Stimulated activated CD4-positive, alpha-beta T cell treated with anti-CD3 and anti-CD28 coated beads, Interleukin-12 subunit alpha, Interleukin-12 subunit beta, amount 100 ng/mL, for 48 hours (primary cell): ENCODE data around the gene PSMB7.
"Not testable (repeated sequence)": the region's sequence is repeated elsewhere in the genome, so short reads cannot be mapped to it uniquely, and the experiment has no call there.

Experiments
- DNase-seq, 3 donors: peaks; one replicate each; pipeline ENCODE4 v3.0.0-alpha.2; 2020; ENCODE audit warnings: low read depth in 2 of 3, low spot score in 1 of 3

Gene PSMB7

DNA sequence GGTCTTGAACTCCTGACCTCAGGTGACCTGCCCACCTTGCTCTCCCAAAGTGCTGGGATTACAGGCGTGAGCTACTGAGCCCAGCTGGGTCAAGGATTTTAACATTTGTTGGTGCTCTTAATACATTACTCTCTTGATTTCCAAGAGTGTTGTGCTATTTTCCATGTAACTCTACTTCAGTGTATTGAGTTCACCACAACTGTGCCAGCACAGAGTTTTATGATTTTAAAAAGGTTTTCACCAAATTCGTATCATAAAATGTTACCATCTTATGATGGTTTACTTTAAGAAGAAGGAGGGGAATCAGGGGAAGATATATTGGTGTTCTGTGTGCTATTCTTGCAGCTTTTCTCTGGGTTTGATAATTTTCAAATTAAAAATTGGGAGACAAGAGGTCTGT, 28.4 kb upstream of the PSMB7 start:
- no peak for DNase-seq

GRCh38 chr9:124442826-124443225, 27.6 kb upstream of the PSMB7 start:
- no peak for DNase-seq

DNA sequence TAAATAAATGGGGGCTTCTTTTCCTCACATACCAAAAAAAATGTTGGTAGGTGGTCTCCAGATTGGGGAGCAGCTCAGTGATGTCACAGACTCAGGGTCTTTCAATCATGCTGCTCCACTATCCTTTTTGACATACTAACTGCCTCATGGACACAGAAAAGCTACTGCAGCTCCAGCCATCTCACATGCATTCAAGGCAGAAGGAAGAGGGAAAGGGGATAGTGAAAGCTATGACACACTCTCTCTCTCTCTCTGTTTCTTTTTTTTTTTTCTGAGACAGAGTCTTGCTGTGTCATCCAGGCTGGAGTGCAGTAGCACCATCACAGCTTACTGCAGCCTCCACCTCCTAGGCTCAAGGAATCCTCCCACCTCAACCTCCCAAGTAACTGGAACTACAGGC, 27.1 kb upstream of the PSMB7 start:
- no peak for DNase-seq

GRCh38 chr9:124441291-124441690, 26.0 kb upstream of the PSMB7 start:
- DNase-seq: no peak

GRCh38 chr9:124440786-124441185, 25.5 kb upstream of the PSMB7 start:
- DNase-seq: no peak

DNA sequence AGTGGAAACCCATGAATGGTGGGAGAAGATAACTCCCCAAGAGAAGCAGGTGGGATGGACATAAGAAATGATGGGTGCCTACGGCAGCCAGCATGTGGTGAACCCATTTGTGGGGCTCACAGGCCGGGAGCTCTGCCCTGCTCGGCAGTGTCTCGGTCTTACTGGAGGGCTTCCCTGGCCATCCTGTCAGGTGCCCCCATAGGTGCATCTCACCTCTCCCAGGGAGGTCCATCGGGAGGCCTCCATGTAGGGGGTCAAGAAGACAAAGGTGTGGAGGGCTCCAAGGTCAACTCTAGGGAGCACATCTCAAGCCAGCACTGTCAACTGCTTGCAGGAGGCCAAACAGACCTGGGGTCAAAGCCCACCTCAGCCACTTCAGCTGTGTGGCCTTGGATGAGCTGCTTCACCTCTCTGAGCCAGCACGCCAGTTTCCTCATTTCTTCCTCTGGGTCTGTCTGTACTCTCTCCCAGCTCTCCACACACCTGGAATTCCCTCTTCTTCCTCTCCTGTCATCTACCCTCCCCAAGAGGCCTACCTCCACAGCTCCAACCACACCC, 24.5 kb upstream of the PSMB7 start:
- DNase-seq: no peak

- DNase-seq: no peak
Measured at GRCh38 chr9:124439086-124439485, 23.8 kb upstream of the PSMB7 start.

DNA sequence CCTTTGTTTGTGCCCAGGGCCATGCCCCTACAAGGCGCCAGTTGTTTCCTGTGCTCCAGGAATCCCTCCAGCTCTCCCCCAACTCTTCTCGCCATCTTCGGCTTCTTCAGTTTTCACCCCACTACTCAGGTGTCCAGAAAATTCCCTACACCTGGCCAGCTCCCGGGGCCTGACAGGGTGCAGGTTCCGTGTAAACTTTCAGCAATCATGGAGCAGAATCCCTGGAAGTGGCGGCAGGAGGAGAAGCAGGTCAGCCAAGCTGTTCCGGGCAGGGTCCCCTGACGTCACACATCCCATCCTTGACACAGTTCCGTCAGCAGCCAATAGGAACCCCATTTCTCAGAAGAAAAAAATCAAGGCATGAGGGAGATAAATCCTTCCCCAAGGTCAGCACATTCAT, 22.8 kb upstream of the PSMB7 start:
- DNase-seq: no peak

GRCh38 chr9:124437086-124437485, 21.8 kb upstream of the PSMB7 start:
- no peak for DNase-seq

- no peak for DNase-seq
Measured at GRCh38 chr9:124436320-124436719, 21.1 kb upstream of the PSMB7 start.

- no peak for DNase-seq
Measured at GRCh38 chr9:124429530-124429867, 14.3 kb upstream of the PSMB7 start.

DNA sequence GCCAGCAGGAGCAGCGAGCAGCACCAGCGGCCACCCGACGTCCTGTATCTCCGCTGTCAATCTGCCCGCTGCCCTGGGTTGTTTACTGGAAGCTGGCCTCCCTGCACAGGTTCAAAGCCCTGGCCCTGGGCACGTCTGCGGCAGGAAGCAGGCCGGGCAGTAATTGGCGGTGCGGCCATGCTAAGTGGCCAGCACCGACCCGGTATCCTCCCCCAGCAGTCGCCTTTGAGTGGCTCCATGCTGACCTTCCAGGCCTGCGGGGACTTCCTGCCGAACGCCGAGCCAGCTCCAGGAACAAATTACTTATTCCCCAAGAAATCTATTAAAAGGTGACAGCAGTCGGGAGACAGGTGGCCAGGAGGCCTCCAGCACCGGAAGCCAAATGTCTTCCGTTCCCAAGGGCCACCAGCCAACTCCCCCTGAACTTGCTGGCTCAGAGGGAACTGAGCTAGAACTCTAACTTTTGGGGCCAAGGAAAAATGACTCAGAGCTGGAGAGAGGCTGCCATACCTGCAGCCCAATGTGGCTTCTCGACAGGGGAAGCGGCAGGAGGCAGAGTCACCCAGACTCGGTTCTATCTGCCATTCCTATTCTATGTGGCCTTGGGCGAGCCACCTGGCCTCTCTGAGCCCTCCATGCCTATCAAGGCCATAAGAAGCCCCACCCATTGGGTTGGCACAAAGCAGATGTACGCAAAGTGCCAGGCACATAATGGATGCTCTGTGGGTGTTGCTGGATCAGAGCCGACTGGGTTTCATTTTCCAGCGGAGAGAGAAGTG, 13.7 kb upstream of the PSMB7 start:
- no peak for DNase-seq

DNA sequence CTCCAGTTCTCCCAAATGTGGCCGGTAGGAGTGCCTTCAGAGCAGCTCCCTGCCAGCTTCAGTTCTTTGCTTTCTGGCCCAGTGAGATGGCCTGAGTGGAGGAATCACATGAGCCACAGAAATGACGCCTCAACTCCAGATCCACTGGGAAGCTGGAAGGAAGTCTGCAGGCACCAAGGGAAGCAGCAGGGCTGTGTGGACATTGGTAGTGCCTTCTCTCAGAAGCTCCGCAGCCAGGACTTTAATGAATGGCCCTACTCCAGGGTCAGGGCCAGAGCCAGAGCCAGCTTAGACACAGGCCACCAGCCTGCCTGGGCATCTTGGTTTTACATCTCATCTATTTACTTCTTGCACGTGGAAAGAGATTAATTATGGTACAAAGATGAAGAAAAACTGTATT, 12.0 kb upstream of the PSMB7 start:
- DNase-seq: no peak

DNA sequence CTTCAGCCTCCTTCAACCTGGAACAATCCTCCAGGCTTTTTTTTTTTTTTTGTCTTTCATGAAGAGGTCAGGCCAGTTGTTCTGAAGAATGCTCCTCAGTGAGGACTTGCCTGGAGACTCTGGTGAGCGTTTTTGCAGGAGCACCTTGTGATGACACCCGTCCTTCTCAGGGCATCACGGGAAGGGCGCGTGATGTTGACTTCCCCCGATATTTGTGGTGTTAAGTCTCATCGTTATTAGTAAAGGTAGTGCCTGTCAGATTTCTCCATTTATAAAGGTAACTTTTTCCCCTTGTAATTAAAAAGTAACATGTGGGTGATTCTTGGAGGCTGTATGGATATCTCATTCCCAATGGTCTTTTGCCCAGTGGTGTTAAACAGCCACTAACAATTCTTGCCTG, 11.1 kb upstream of the PSMB7 start:
- no peak for DNase-seq

DNA sequence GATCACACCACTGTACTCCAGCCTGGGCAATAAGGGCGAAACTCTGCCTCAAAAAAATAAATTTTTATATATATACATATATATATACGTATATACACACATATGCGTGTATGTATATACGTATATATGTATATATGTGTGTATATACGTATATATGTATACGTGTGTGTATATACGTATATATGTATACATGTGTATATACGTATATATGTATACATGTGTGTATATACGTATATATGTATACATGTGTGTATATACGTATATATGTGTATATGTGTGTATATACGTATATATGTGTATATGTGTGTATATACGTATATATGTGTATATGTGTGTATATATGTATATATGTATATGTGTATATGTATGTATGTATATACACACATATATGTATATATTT, 10.5 kb upstream of the PSMB7 start:
- not testable (repeated sequence) for DNase-seq

DNA sequence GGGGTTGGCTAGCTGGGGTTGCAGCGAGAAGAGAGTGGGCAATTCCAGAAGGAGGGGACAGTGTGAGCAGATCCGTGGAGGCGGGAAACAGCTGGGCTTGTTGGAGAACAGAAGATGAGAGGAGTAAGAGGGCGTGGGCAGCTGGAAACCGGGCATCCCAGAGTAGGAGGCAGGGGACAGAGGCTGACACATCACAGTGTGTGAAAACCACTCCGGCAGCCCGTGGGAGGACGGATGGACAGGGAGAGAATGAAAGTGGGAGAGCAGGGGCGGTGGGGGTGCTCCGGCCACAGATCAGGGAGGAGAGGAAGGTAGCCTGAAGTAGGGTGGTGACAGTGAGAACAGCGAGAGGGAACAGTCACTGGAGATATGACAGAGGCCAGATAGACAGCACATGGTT, 8.3 kb upstream of the PSMB7 start:
- DNase-seq: no peak

- no peak for DNase-seq
Measured at GRCh38 chr9:124423155-124423554, 7.9 kb upstream of the PSMB7 start.

- no peak for DNase-seq
Measured at GRCh38 chr9:124420991-124421543, 5.8 kb upstream of the PSMB7 start.

GRCh38 chr9:124419832-124420489, 4.7 kb upstream of the PSMB7 start:
- DNase-seq: no peak

- no peak for DNase-seq
Measured at GRCh38 chr9:124415852-124416484, 726 bp upstream of the PSMB7 start.

DNA sequence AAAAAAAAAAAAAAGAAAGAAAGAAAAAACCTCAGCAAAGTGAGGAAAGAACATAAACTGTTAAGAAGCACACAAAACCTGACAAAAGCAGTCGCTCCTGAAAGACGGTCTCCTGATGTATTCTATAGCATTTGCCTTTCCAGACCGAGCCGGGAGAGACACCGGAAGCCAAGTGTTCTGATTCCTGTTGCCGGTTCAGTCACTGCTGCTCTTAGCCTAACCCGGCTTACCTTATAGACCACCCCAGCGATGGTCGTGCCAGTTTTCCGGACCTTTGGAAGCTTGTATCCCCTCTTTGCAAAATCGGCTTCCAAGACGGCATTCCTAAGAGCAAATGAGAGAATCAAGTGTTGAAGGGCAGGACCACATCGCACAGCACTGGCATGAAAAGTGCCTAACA, 630 bp downstream of the PSMB7 start:
- DNase-seq: no peak

DNA sequence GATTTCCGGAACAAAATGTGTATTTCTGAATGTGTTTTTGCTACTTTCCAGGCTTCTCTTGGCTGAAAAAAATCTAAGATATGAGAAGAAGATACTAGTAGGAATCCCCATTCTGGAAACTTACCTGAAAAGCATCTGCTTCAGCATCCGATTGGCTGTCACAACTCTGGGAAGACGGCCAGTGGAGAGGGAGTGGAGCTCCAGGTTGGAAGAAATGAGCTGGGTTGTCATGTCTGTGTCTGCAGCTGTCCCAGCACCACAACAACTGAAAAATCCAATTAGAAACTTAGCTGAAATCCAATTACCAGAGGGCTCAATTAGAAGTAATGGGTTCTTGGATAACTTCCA, 3.0 kb downstream of the PSMB7 start:
- DNase-seq: no peak
